NT2/D1 (cell line): Measurements from ENCODE around the gene TPM2.
A peak's percentile ranks its signal among the peaks of the same experiment; 100 is the strongest.
"Not testable (repeated sequence)": the region's sequence is repeated elsewhere in the genome, so short reads cannot be mapped to it uniquely, and the experiment has no call there.

ENCODE experiments used
- DNase-seq: peaks from one replicate; pipeline ENCODE4 v3.0.0-alpha.2; 2011; ENCODE audit warnings: low read depth, low spot score
- H3K27me3 ChIP-seq: 2 replicates; pipeline ENCODE4 v1.6.0; 2011; ENCODE audit warnings: mild to moderate bottlenecking; ENCODE audit not compliant: insufficient read length, insufficient read depth
- H3K36me3 ChIP-seq: 2 replicates; pipeline ENCODE4 v1.6.1; 2011; ENCODE audit warnings: mild to moderate bottlenecking, low read length, mixed read lengths; ENCODE audit not compliant: insufficient read depth, insufficient read length
- H3K4me1 ChIP-seq: 2 replicates; pipeline ENCODE4 v1.5.1; 2011; ENCODE audit not compliant: insufficient read depth, insufficient read length
- H3K4me3 ChIP-seq: 2 replicates; pipeline ENCODE4 v1.5.1; 2011; ENCODE audit warnings: low read depth; ENCODE audit not compliant: insufficient read length
- H3K9ac ChIP-seq: 2 replicates; pipeline ENCODE4 v1.6.0; 2011; ENCODE audit warnings: low read depth; ENCODE audit not compliant: insufficient read length
- H3K9me3 ChIP-seq: 2 replicates; pipeline ENCODE4 v1.5.1; 2011; ENCODE audit warnings: mild to moderate bottlenecking, low read length; ENCODE audit not compliant: insufficient read depth
- SUZ12 ChIP-seq: IDR thresholded peaks from 2 replicates; pipeline ENCODE4 v1.6.1; 2011; ENCODE audit not compliant: insufficient read length, insufficient read depth; ENCODE audit errors: extremely low read depth
- YY1 ChIP-seq: IDR thresholded peaks from 2 replicates; pipeline ENCODE4 v1.6.1; 2011; ENCODE audit not compliant: insufficient read length, insufficient read depth
- ZNF274 ChIP-seq: IDR thresholded peaks from 2 replicates; pipeline ENCODE4 v1.6.1; 2011; ENCODE audit warnings: mild to moderate bottlenecking, low read depth, low read length

Gene TPM2

DNA sequence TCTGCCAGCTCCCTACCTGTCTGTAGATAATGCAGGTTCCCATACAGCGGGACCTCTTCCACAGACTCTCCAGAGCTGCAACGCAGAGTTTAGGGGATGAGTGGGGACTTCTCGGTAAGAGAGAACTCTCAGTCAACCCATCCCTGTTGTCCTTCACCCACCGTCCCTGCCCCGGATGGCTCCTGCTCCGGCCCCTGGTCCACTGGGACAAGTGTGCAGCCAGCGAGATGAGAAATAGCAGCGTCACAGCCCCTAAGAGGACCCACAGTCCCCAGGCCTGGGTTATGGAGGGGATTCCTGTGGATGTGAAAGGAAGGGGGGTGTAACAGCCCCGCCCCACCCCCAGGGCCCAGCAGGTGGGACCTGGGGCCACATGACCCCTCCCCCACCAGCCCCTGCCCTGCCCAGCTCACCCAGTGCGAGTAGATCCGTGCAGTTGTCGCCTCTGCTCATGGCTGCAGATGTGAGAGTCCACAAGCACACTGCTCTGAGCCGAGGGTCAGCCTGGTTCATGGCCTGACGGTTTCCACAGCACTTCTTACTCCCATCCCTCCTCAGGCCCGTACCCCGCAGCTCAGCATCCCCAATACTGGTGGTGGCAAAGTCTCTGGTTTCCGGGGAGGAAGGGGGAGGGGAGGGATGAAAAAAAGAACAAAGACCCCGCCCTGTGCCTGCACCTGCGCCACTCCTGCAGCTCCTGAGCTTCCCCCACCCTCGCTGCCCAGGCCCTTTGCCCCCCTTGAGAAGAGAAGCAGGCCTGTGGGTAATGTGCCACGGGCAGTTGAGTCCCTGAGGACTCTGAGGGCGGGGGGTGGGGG is 39.2 kb downstream of the TPM2 start, which contains the start of gene SIT1:
Gene SIT1 (minus strand): TSS at position 591 of the 818 bp plus-strand sequence. CDS start 78 bp downstream, at position 513.
- Histone ChIP-seq H3K4me1 (peaks cover 24% of the 10 kb centered on the region), H3K4me3 (no peak within 1 kb of the TSS), H3K27me3 (peaks cover 18% of the 10 kb centered on the region), H3K9me3 (no peaks in the 10 kb centered on the region), H3K36me3 (no peaks in the 10 kb centered on the region), H3K9ac (peak within 1 kb of the TSS; percentile 6)
- DNase-seq: no peak
- TF ChIP-seq YY1 (no peak), ZNF274 (no peak), SUZ12 (no peak)

DNA sequence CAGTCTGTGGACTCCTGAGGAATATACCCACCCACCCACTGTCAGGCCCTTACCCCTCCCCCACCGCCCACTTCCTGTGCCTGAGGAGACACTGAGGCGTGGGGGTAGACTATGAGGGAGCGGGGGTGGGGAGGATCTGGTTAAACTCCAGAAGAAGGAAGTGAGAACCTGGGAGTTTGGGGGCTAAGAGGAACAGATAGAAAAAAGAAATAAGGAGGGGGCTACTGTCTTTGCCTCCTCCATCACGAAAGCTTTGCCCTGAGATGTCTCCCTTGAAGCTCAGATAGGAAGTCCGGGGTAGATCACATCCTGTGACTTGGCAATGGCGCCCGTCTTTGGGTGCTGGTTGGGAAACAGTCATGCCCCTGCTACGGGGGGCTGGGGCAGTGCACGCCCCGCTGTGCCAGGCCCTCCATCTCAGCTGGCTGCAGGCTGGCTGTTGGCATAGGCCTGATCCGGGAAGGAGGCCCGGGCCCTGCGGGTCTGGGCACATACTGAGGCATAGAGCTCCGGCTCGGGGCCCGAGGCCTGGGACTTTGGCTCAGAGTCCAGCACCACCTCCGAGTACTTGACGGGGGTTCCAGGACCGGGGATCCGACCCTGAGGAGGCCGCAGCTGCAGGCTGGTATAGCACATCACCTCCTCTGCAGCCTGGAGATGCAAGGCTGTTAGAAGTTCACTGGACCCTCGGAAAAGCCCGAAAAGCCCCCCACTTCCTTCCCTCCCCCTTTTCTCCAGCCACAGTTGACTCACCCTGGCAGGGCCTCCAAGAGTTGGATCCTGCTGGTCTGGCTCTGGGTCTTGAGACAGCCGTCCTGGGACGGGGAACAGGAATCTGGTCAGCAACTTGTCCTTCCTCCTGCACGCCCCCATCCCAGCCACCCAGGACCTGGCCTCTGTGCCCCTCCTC is 40.0 kb downstream of the TPM2 start:
- no peak for DNase-seq
- Histone ChIP-seq H3K27me3 (peaks cover 18% of the 10 kb centered on the region), H3K4me3 (no peak overlapping the region), H3K36me3 (no peaks in the 10 kb centered on the region), H3K4me1 (peaks cover 24% of the 10 kb centered on the region), H3K9me3 (no peaks in the 10 kb centered on the region), H3K9ac (peak overlapping the region; percentile 44)
- TF ChIP-seq YY1: no peak
- TF ChIP-seq ZNF274: no peak
- no peak for TF ChIP-seq SUZ12

DNA sequence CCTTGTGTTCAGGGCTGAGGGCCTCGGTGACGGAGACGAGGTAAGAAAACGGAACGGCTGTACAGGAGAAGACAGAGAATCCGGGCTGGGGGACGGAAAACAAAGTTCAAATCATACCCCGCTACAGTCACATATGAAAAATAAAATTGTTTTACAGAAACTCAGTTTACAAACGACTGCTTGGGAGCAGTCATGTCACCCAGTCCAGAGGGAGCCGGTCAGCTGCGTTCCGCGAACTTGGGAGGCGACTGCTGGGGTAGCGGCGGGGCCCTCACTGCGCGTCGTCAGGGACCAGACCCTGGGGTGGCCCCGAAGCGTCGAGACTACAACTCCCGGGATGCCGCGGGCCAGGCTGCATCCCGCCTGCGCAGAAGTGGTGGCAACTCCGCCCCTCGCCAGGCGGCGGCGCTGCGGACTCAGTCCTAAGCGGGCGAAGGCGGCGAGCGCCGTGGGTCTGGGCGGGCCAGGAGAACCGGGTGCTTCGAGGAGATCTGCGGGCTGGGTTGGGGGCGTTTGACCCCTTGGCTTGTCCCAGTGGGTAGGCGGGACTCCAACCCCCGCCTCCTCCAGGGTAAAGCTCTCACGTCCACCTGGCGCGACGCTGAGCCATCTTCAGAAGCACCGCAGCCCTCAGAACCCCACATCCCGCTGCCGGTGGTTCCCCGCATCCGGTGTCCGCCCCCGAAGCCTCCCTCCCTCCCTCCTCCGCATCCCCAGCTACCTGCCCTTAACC is 43.0 kb downstream of the TPM2 start:
- peaks cover 3% of the 10 kb centered on the region for H3K36me3 ChIP-seq
- no peak for TF ChIP-seq YY1
- TF ChIP-seq SUZ12: no peak
- no peak for TF ChIP-seq ZNF274
- H3K9ac ChIP-seq: peak overlapping the region; percentile 88
- H3K4me3 ChIP-seq: peak overlapping the region; percentile 71
- H3K4me1 ChIP-seq: peaks cover 20% of the 10 kb centered on the region
- DNase-seq: peak; percentile 84
- H3K27me3 ChIP-seq: peaks cover 18% of the 10 kb centered on the region
- no peaks in the 10 kb centered on the region for H3K9me3 ChIP-seq

DNA sequence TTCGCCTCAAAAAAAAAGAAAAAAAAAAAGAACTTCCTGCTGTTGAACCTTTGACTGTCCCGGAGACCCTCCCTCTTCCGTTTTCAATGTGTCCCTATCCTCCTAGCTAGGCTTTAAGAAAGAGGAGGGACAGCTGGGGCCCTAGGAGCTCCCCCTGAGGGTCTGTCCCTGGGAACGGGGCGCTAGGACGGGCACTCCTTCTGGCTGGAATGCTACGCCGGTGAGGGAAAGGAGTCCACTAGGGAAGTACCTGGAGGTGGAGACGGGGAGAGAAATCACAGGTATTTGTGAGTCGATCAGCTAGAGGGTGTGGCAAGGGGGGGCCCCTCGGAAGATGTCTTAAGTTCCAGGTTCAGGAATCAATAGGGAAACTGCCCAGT is 43.6 kb downstream of the TPM2 start:
- peaks cover 20% of the 10 kb centered on the region for H3K4me1 ChIP-seq
- peak overlapping the region; percentile 71 for H3K4me3 ChIP-seq
- DNase-seq: peak; percentile 55
- H3K9me3 ChIP-seq: no peaks in the 10 kb centered on the region
- peak overlapping the region; percentile 88 for H3K9ac ChIP-seq
- no peak for TF ChIP-seq YY1
- TF ChIP-seq SUZ12: no peak
- TF ChIP-seq ZNF274: no peak
- H3K27me3 ChIP-seq: peaks cover 18% of the 10 kb centered on the region
- H3K36me3 ChIP-seq: peaks cover 3% of the 10 kb centered on the region

DNA sequence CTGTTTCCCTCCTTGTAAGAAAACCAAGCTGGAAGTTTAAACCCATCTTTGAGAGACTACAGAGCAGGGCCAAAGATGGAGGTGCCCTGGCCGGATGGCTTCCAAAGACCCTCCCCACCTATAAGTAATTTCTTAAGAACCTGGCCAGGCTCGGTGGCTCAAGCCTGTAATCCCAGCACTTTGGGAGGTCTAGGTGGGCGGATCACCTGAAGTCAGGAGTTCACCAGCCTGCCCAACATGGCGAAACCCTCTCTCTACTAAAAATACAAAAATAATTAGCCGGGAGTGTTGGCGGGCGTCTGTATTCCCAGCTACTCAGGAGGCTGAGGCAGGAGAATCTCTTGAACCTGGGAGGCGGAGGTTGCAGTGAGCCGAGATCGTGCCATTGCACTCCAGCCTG is 44.0 kb downstream of the TPM2 start:
- H3K27me3 ChIP-seq: peaks cover 18% of the 10 kb centered on the region
- not testable (repeated sequence) for H3K36me3 ChIP-seq, DNase-seq, H3K9me3 ChIP-seq
- H3K4me1 ChIP-seq: peaks cover 17% of the 10 kb centered on the region
- peak overlapping the region; percentile 71 for H3K4me3 ChIP-seq
- peak overlapping the region; percentile 88 for H3K9ac ChIP-seq

DNA sequence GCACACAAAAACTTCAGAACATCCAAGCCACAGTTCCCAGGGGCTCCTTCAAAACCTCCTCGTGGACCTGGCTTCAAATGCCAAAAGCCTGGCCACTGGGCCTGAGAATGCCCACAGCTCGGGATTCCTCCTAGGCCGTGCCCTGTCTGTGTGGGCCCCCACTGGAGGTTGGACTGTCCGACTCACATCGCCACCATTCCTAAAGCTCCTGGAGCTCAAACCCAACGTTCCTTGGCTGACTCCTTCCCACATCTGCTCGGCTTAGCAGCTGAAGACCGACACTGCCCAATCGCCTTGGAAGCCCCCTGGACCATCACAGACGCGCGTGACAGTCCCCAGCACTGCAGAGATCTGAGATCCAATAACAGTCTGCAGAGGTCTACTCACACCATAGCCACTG is 46.7 kb downstream of the TPM2 start:
- Histone ChIP-seq H3K9me3 (no peaks in the 10 kb centered on the region), H3K4me1 (peaks cover 2% of the 10 kb centered on the region), H3K4me3 (no peak overlapping the region), H3K9ac (no peak overlapping the region), H3K27me3 (peaks cover 12% of the 10 kb centered on the region), H3K36me3 (peaks cover 3% of the 10 kb centered on the region)
- TF ChIP-seq YY1 (no peak), SUZ12 (no peak), ZNF274 (no peak)
- no peak for DNase-seq

DNA sequence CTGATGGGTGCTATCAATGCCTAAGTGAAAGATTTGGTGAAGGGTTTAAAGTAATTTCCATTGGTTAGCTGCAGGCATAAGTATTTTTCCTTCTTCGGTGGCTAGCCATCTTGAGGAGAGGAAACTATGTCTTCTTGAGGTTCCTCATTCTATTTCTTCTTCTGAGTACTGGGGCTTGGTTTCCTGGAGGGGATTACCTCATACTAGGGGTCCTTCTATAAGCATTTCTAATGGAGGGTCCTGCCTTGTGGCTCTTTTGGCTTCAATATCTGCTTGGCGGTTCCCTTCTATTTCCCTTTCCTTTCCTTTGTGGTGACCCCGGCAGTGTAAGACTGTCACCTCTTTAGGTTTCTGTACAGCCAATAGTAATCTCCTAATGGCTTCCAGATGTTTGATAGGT is 48.2 kb downstream of the TPM2 start:
- not testable (repeated sequence) for H3K36me3 ChIP-seq, H3K4me3 ChIP-seq, H3K9me3 ChIP-seq, DNase-seq, H3K4me1 ChIP-seq, H3K9ac ChIP-seq, H3K27me3 ChIP-seq

DNA sequence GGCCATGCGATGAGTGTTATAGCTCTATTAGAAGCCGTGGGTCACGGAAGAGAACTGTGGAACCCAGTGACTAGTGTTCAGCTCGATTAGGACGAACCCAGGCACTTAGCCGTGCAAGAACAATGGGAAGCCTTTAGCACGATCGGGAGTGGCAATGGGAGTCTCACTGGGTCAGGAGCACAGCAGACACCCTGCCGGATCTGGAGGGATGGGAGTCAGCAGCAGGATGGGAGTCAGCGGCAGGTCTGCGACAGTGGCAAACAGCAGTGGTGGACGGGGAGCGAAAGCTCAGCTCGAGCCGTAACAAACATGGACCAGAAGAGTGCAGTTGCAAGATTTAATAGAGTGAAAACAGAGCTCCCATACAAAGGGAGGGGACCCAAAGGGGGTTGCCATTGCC is 49.3 kb downstream of the TPM2 start:
- H3K9ac ChIP-seq, H3K4me1 ChIP-seq, H3K4me3 ChIP-seq, H3K9me3 ChIP-seq, DNase-seq, H3K27me3 ChIP-seq, H3K36me3 ChIP-seq: not testable (repeated sequence)
